Measurements from ENCODE around the gene CILP.
"Not testable (repeated sequence)": the region's sequence is repeated elsewhere in the genome, so short reads cannot be mapped to it uniquely, and the experiment has no call there.

Gene CILP

GRCh38 chr15:65192016-65192415 is 19.3 kb downstream of the CILP start:
- no peak for DNase-seq (ENCODE audit: low spot score)

DNA sequence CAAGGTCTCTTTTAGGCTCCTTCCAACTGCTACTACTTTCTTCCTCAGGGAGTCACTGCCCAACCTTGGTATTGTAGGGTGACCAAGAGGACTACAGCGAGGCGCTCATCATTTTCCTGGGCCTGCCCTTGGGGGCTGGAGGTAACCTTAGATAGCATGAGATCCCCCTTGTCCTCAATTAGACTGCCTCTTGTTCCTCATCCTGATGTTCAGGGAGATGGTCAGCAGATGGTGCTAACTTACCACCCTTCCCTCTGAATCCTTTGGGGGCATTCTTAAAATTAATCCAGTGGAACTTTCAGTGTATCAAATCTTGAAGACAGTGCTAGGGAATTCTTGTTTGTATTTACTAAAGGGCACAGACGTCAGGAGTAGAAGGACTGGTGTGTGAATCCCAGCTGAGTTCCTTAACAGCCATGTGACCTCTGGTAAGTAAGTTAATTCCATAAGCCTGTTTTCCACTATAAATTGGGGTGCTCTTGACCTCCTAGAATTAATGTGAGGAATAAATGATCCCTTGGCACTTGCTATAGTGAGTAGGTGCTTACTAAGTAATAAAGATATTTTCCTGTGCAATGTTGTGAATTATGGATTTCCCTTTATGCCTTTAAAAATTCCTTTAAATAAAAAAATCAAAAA is 22.1 kb downstream of the CILP start:
- DNase-seq (ENCODE audit: low spot score) = peak; percentile 62

DNA sequence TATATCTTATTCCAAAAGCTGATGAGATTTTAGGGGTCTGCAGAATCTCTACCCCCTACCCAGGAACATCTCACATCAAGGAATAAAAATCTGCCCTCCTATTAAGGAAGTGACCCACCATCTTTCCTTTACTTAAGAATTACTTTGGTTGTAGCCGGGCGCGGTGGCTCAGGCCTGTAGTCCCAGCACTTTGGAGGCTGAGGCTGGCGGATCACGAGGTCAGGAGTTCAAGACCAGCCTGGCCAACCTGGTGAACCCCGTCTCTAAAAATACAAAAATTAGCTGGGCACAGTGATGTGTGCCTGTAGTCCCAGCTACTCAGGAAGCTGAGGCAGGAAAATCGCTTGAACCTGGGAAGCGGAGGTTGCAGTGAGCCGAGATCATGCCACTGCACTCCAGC is 22.8 kb downstream of the CILP start:
- not testable (repeated sequence) for DNase-seq (ENCODE audit: low spot score)

- DNase-seq (ENCODE audit: low spot score) = peak; percentile 94
Observed at GRCh38 chr15:65184868-65185717, 26.2 kb downstream of the CILP start, which contains the start of gene CLPX. Gene CLPX (minus strand): TSS chr15:65185342. CDS start chr15:65185153, 189 bp downstream.

- DNase-seq (ENCODE audit: low spot score) = peak; percentile 59
Observed at GRCh38 chr15:65184305-65184867, 26.9 kb downstream of the CILP start.

- DNase-seq (ENCODE audit: low spot score) = no peak
Observed at GRCh38 chr15:65183865-65184159, 27.5 kb downstream of the CILP start.

DNA sequence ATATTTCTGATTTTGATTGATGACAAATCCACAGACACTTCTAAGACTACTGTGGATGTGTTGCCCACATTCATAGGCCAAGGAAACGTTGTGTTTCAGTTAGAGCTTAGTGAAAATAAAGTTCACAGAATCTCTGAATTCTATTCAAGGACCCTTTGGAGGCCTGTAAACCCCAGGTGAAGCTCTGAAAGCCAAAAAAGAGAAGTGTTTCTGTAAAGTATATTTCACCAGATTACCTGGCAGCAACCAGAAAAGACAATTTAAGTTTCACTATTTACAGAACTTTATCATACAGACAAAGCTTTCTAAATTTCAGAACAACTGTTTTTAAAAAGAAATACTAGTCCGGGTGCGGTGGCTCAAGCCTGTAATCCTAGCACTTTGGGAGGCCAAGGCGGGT is 28.7 kb downstream of the CILP start:
- no peak for DNase-seq (ENCODE audit: low spot score)

GRCh38 chr15:65181582-65182353 is 29.5 kb downstream of the CILP start:
- DNase-seq (ENCODE audit: low spot score) = not testable (repeated sequence)

- no peak for DNase-seq (ENCODE audit: low spot score)
Observed at GRCh38 chr15:65180167-65180566, 31.1 kb downstream of the CILP start.

GRCh38 chr15:65177901-65178300 is 33.4 kb downstream of the CILP start:
- DNase-seq (ENCODE audit: low spot score) = no peak

GRCh38 chr15:65176056-65176455 is 35.2 kb downstream of the CILP start:
- DNase-seq (ENCODE audit: low spot score) = no peak

DNA sequence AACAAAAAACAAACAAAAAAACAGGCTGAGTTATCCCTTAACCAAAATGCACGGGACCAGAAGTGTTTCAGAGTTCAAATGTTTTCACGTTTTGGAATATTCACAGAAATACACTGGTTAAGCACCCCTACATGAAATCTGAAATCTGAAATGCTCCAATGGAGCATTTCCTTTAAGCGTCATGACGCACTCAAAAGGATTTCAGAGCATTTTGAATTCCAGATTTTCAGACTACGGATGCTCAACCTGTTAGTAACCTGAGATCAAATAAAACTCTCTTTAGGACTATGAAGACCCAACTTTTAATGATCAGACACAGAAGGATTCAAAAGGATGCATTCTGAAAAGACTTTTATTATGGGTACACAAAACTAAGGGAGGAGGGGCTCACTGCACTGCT is 35.8 kb downstream of the CILP start:
- no peak for DNase-seq (ENCODE audit: low spot score)

DNA sequence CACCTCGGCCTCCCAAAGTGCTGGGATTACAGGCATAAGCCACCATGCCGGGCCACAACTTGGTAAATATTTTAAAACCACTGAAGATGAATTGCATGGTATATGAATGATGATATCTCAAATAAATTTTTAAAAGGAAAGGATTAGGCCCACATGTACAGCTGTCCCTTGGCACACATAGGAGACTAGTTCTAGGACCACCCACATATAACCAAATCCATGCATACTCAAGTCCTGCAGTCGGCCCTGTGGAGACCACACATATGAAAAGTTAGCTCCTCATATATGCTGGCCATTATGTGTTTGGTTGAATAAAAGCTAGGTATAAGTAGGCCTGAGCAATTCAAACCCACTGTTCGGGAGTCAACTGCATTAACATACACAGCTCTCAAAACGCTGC is 36.8 kb downstream of the CILP start:
- no peak for DNase-seq (ENCODE audit: low spot score)

GRCh38 chr15:65172531-65172930 is 38.7 kb downstream of the CILP start:
- DNase-seq (ENCODE audit: low spot score) = no peak

GRCh38 chr15:65171428-65171827 is 39.8 kb downstream of the CILP start:
- no peak for DNase-seq (ENCODE audit: low spot score)

DNA sequence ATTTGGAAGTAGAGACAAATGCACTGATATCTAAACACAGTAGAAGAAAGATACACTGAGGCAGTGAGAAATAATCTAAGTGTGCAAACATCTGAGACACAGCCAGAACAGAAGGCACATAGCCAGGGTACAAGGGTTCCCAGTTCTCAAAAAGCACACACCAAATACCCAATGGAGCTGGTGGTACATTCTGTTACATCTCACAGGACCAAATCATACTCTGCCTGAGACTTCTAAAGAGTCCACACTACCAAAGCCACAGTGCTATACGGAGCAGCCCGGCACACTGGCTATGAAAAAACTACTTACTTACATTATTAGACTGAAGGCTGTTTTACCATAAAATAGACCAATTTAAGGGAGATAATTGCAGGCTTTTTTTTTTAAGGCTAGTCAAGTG is 45.4 kb downstream of the CILP start:
- DNase-seq (ENCODE audit: low spot score) = no peak

GRCh38 chr15:65164139-65164538 is 47.1 kb downstream of the CILP start:
- no peak for DNase-seq (ENCODE audit: low spot score)

DNA sequence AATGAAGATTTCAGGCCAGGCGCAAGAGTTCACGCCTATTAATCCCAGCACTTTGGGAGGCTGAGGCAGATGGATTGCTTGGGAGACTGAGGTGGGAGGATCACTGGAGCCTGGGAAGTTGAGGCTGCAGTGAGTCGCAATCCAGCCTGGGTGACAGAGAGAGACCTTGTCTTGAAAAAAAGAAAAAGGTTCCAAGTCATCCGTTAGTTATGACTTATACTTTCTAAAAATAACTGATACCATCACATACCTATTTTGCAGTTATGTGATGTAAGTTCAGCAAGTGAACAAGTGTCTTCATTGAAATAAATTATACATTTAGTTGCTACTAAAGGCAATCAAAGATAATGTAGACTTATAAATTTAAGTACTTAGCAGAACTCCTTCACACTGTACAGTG is 48.2 kb downstream of the CILP start:
- no peak for DNase-seq (ENCODE audit: low spot score)

DNA sequence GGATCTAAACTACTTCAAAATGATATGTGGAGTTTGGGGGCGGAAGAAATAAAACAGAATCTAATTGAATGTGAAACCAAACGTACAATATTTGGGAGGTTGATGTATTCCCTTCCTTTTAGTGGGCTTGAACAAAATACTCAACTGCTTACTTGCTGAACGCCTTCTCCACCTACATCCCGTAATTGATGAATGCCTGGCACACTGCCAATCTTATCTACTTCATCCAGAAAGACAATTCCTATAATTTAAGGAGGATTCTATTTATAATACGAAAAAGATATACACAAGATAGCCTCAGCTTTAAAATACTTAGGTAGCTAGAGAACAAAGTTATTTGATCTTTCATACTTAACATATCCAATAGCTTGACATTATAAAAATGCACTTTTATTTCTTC is 54.6 kb downstream of the CILP start:
- no peak for DNase-seq (ENCODE audit: low spot score)

DNA sequence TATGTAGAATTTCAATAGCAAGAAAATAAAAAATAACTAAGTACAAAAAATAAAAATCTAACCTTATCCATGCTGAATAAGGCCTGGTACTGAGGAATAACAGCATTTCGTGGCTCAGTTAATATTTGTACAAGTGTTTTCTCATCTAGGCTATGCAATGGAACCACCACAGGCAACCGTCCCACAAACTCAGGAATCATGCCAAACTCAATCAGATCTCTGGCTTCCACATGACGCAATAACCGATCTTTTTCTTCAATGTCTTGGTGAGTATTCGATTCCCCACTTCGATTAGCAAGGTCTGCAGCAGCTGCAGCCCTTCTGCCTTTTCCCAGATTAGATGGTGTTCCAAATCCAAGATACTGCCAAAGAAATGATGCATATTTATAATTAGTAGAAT is 56.6 kb downstream of the CILP start:
- DNase-seq (ENCODE audit: low spot score) = no peak

DNA sequence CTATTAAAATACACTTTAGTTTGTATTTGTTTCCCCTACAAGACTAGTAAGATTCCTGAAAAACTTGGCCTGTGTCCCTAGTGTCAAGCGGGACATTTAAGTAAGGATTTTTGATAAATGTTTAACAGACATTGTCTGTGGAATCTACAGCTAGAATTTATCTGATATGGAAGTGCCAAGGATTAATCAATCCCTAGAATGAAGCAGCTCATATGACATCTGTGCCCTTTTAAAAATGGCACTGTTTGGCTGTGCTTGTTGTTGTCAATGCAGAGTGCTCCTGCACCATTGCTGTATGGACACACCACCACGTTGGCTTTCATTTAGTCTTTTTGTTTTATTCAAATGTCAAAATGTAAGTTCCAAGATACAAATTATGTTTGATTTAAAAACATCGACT is 63.4 kb downstream of the CILP start:
- no peak for DNase-seq (ENCODE audit: low spot score)

DNA sequence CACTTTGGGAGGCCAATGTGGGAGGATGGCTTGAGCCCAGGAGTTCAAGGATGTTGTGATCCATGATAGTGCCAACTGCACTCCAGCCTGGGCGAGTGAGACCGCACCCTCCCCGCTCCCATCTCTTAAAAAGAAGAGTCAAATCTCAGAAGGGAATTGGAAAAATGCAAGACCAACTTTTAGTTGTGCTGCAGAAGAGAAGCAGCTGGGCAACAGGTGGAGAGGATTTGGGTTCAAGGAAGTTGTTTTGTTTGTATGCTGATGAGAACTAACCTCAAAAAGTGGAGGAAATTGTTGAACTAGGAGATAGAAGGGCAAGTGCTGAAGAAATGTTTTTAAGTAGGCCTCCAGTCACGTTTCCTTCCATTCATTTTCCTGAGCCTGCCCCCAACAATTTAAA is 64.8 kb downstream of the CILP start:
- DNase-seq (ENCODE audit: low spot score) = no peak
